ENCODE results near the gene ABR. TPM values are rescaled to one million over a fixed set of nuclear protein-coding genes. Genes with fewer than 3 reads are reported as not detected.
"Not testable (repeated sequence)": the region's sequence is repeated elsewhere in the genome, so short reads cannot be mapped to it uniquely, and the experiment has no call there.

Gene ABR
- total RNA-seq, 1 experiment from 2014 or later = 42.2 TPM

DNA sequence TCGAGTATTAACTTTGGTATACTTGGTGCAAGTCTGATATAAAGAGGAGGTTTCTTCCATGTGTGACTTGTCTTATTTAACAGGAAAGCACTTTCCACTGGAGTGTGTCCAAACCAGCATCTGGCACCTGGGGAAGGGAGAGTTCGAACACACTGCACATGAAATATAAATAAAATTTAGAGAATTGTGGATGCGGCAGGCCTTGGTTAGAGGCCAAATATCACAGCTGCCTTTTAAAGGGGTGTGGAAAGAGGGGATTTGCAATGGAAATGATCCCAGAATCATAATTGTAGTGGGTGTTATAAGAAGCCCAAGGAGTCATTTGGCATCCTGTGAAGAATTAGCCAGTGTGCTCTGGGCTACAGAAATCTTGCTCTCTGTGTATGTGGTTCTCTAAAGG is 195.9 kb downstream of the ABR start:
- no peak for DNase-seq (ENCODE audit: low read depth)

DNA sequence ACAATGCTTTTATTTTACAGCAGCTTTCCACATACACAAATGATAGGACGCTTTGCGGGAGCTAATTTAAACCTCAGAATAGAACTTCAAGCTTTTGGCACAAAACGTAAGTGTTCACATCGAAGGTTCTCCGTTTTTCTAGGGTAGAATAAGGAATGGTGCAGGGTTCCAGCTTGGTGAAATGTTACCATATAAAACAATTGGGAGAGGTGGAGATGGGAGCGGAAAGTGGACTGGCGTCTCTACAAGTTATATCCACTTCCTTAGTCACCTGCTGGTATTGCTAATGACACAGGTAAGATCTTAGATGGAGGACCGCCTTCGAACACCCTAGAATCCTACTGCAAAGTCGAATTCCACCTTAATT is 198.5 kb downstream of the ABR start:
- no peak for DNase-seq (ENCODE audit: low read depth)

DNA sequence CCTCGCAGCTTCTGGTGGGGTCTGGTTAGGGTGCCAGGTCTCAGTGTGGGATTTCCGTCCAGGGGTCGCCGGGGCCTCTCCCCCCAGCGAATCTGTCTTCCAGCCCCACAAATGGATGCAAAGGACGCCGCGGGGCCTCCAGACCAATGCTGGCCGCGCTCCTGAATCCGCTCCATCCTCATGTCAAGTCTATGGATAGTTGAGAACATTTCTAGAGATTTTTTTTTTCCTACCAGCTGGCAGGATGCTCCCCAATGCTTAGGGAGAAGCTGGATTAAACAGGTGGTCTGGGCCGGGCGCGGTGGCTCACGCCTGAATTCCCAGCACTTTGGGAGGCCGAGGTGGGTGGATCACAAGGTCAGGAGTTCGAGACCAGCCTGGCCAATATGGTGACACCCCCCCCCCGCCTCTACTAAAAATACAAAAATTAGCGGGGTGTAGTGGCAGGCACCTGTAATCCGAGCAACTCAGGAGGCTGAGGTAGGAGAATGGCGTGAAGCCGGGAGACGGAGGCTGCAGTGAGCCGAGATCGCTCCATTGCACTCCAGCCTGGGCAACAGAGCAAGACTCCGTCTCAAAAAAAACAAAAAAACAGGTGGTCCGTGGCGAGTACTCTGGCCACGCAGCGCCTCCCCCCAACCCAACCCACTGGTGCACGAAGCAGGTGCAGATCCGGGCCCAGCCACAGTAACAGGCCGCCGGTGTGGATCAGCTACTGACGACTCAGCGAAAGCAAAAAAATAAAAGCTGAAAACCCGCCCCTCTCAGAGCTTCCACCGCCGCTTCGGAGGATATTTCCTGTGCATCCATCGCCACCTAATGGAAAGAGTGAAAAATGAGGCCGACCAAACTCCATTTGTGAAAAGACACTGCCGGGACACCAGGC is 199.1 kb downstream of the ABR start:
- DNase-seq (ENCODE audit: low read depth) = peak; percentile 79

DNA sequence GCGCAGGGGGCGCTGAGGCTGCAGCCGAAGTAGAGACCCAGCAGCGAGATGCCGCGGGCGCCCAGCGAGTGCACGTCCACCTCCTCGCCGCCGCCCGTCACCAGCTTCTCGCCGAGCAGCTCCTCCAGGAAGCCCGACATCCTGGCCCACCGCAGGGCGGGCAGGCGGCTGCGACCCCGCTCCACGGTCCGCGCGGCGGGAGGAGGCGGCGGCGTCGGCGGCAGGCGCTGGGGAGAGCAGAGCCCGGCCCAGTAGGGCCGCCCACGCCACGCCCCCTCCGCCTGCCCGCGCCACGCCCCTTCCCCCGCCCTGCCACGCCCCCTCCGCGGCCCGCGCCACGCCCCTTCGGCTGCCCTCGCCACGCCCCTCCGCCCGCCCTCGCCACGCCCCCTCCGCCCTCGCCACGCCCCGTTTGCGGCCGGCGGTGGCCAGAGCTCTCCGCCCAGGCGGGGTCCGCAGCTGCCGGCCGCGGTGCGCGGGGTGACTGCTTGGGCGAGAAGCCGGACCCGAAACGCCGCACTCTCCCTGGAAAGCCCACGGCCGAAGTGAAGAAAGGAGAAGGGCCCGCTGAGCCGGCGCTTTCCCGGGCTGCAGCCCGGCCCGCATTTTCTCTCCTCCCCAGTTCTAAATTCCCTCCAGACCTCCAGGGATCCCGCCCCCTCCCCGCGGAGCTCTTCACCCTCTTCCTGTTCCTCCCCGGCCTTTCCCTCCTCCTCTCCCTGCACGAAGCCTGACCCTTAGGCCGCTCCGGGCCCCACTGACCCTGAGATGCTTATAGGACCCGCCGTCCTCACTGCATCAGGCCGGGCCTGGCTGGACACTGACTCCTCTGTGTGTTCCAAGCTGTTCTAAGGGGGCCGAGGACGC is 200.0 kb downstream of the ABR start, which contains the start of gene NXN:
Gene NXN, minus strand, starts transcription at position 238 of the 867 bp plus-strand sequence.
- peak; percentile 57 for DNase-seq (ENCODE audit: low read depth)

DNA sequence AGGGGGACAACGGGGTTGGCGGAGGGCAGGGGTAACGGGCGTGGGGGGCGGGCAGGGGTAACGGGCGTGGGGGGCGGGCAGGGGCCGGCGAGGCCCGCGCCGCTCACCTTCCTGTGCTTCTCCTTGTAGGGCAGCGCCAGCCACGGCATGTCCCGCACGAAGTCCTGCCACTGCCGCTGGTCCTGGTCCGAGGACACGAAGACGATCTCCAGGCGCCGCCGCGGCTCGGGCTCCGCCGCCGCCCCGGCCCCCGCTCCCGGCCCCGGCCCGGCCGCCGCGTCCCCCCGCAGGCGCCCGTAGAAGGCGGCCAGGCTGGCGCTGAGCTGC is 200.6 kb downstream of the ABR start:
- DNase-seq (ENCODE audit: low read depth) = peak; percentile 28

DNA sequence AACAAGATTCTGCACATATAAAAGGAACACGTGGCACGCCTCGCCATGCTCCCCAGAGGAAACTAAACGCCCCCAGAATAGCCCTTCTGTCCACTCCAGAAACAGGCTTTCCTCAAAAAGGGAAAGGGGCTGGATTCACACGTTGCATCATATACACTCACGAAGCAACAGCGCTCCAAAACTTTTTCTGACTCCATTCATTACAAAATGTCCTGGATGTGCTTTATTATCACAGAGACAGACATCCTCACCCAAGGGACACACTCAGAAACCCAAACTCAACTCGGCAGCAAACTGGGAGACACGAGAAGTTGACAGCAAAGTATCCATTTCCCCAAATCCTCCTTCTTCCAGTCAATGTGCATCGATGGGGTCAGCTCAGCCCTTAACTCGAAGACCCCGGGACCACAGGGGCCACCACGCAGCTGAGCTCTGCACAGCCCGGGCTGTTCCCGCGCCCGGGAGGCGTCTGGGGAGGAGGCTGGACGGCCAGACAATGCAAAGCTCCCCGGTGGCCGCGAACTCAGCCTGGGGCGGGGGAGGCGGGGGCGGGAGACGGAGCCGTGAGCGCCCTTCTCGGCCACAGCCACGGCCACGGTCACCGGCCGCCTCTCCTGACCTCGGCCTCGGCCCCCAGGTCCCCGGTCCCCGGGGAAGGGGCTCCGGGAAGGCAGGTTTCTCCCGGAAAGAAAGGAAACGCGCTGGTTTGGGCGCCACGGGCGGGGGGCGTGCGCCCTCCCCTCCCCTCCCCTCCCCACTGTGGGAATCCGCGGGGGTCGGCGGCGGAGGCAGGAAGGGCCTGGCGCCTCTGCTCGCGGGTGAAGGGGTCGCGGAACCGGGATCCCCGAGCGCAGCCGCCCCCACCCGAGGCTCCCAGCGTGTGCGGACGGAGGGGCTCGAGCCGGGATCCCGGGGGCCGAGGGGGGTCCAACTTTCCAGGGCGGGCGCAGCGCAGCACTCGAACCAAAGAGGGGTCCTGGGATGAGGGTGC is 201.4 kb downstream of the ABR start:
- DNase-seq (ENCODE audit: low read depth) = no peak

DNA sequence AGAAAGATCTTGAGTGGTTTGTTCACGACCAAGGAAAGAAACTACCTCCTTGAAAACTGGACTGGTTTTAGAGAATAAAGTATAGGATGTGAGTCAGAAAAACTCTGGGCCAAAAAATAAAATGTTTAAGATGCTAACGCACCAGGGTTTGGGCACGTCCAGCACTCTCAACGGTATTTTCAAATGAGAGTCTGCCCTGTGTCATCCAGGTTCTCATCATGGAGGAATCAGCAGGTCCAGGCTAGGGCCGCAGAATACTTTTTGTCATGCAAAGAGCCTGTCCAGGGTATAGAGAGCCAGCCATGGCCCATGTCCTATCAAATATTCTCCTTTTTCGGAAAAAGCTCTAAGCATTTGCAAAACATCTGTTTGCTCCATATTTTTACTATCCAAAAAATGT is 202.6 kb downstream of the ABR start:
- no peak for DNase-seq (ENCODE audit: low read depth)

DNA sequence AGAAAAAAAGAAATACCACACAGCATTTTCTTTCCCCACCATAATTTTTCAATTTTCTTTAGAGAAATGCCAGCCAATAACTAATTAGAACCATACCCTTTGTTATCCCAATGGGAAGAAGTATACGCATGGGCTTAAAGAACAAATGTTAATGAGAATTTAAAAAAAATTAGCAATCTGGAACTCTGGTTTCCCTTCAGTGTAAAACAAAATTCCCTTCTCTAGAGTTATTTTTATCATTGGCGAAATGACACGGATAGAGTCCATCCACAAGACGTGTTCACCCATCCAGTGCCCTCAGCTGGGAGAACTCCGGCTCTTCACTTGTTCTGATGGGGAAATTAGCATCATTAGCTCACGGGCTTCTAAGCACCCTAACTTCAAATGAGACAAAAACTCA is 203.5 kb downstream of the ABR start:
- no peak for DNase-seq (ENCODE audit: low read depth)

DNA sequence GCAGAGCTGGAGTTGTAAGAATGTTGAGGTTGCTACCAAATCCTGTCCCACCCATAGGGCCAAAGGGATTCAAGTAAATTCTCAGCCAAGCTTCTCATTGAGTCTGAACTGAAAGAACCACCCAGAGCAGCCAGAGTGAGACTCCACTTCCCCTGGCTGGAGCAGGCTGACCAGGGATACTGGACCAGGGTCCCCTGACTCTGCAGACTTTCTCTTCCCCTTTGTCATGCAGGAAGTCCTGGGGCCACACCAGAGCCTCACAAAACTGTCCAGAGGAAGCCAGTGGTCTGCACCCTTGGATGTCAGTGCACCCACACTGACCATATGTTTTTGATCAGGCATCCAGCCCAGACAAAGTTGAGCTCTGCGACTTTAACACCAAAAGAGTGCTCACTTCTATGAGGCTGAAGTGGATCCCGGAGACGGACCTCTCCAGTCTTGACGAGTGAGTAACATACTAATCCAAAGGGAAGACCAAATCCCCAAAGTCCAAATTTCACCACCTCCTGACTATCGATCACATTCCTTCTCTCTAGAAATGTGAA is 204.3 kb downstream of the ABR start:
- peak; percentile 48 for DNase-seq (ENCODE audit: low read depth)

DNA sequence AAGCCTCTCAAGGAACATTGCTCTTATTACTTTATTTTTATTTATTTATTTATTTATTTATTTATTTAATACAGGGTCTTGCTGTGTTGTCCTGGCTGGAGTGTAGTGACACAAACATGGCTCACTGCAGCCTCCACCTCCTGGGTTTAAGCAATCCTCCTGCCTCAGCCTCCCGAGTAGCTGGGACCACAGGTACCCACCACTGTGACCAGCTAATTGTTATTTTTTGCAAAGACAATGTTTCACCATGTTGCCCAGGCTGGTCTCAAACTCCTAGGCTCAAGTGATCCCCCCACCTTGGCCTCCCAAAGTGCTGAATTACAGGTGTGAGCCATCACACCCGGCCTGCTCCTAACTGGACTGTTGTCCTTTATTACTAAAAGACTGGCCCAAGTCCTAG is 205.0 kb downstream of the ABR start:
- DNase-seq (ENCODE audit: low read depth) = not testable (repeated sequence)

DNA sequence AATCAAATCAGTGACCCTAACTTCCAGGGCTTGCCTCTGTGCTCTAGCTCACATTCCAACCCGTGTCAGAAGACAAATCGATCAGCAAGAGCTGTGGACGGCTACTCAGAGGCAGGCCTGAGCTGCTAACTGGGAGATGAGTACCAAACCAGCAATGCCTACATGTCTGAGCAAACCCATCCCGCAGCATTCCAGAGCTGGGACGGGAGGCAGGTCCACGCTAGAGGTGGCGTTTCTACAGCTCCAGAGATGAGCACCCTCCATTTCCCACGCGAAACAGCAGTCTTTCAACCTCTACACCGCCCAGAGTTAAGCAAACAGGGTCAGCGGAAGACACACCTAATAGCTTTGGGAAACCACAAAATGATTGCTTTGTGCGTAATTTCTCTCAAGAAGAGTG is 206.7 kb downstream of the ABR start:
- DNase-seq (ENCODE audit: low read depth) = no peak

DNA sequence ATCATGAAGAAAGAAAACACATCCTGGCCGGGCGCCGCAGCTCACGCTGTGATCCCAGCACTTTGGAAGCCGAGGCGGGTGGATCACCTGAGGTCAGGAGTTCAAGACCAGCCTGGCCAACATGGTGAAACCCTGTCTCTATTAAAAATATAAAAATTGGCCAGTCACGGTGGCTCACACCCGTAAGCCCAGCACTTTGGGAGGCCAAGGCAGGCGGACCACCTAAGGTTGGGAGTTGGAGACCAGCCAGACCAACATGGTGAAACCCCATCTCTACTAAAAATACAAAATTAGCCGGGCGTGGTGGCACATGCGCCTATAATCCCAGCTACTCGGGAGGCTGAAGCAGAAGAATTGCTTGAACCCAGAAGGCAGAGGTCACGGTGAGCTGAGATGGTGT is 207.9 kb downstream of the ABR start:
- DNase-seq (ENCODE audit: low read depth) = not testable (repeated sequence)

DNA sequence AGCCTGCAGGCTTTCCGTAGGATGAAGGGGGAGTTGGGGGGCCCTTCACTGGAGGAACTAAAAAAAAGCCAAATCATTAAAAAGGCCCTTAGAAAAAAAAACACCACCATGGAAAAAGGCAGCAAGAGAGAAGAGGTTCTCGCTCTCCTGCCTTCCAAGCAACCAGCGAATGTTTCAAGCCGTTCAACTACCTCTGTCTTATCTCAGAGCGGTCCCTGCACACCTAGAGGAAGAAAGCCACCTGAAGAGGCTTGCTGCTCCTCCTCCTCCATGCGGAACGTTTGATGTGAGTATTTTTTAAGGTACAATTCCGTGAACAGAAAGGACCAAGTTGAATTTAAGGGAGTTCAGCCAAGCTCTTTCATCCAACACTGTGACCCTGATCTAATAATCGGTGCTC is 209.4 kb downstream of the ABR start:
- no peak for DNase-seq (ENCODE audit: low read depth)

DNA sequence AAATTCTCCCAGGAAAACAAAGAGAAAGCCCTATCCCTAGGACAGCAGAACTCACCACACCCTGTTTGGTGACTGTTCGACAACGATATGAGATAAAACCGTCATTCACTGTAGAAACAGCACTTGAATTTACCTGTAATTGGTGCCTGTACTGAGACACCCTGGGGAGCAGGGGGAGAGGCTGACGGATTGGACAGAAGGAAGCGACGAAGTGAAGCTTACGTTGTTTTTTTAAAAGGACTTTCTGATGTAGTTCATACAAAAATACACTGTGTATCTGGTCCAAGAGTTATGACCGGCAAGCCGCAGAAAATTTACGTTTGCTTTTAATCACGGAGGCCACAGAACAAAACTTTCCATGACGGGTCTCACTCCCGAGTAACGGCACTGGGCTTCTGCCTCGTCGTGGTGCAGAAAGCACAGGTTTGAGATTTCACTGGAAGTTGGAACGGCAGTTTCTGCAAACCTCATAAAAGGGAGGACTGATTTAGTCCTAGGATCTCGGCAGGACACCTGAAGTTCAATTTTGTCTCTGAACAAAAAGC is 209.9 kb downstream of the ABR start:
- no peak for DNase-seq (ENCODE audit: low read depth)

DNA sequence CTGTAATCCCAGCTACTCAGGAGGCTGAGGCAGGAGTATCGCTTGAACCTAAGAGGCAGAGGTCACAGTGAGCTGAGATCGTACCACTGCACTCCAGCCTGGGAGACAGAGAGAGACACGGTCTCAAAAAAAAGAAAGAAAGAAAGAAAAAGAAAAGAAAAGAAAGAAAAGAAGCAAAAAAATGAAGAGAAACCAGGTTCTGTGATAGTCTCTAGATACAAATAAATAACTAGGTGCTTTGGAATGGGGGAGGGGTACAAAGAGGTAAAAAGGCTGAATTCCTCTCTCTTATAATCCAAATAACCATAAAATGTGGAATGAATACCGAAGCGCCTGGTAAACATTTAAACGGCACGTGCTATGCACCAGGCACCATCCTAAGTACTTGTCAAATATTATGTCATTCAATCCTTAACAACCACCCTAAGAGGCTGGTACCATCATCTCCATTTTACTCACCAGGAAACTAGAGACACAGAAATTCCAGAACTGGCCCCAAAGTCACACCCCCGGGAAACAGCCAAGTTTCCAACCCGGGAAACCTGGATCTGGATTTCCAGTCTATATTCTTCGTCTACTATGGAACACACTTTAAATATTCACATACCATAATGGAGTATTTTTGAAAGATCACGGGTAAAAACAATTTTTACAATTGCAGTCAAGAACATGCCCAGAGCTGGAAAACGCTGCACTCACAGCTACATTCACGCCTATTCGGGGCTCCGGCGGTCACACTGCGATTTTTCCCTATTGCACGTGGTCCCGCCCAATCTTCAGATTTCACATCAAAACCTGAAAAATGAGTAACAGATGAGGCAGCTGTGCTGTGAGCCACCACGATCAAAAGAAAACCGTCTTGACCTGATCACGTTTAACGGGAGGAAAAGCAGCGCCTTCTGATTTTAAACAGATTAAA is 210.7 kb downstream of the ABR start:
- no peak for DNase-seq (ENCODE audit: low read depth)

DNA sequence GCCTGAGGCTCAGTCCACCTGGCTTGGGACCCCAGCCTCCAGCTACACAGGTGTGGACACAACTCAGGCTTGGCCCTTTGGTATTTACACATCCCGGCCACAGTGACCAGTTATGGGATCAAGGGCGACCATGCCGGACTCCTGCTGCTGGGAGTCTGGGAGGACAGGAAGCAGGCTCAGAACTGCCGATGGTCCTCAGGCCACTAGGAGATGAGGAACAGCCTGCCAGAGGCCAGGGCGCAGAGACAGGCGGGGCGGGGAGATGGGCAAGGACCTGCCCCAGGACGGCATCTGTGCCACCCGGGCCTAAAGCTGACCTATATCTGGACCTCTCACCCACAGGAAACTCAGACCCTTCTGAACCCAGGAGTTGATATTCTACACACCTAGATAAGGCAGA is 212.7 kb downstream of the ABR start:
- no peak for DNase-seq (ENCODE audit: low read depth)

DNA sequence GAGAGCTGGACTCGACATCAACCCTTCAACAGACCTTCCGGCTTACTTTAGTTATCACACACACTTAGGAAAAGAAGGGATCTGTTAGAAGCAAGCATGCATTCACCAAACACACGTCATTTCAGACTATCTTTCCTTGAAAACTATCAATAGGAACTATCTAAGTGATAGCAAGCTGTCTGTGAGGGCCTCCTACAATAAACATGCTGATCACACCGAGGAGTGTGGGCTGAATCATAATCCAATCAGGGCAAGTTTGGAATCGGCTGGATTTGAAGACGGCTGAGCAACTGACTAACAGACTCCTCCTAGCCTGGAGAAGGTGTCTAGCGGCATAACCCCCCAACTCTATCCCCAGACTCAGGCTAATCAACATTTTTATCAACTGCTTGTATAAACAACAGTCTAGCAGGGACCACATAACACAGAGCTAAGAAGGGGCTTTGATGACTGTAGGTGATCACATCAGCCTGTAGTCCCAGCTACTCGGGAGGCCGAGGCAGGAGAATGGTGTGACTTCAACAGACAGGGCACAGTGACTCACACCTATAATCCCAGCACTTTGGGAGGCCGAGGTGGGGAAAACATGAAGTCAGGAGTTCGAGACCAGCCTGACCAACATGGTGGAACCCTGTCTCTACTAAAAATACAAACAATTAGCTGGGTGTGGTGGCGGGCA is 214.3 kb downstream of the ABR start:
- no peak for DNase-seq (ENCODE audit: low read depth)

DNA sequence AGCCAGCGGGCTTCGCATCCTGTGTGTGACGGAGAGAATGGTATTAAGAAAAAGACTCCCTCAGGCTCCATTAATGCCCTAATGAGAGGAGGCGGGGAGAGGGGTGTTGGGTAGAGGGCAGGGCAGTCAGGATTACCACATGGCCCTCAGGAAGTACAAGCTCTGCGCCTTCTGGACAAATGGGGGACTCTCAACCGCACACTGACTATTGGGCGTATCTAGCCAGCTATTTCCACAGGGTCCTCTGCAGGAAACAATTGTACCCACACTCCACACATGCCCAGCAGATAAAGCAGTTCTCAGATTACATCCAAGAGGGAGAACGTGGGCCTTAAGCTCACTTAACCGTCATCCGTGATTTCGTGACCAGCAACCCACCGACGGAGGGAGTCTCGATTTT is 214.9 kb downstream of the ABR start:
- no peak for DNase-seq (ENCODE audit: low read depth)

DNA sequence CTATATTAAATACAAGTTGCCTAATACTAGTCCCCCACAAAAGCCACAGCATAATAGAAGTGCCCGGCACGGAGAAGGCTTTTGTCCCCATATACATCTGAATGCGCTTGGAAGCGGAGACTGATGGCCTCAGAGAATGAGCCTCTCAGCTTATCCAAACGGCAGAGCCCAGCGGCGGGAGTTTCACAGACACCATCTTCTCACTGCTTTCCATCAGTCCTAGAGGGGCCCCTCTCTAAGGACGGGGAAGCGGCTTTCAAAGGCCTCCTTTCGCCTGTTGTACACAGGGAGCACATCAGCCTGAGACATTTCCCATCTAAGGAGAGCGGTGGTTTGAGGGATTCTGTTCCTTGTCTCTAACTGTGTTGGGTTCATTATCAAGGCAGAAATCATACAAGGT is 217.1 kb downstream of the ABR start:
- DNase-seq (ENCODE audit: low read depth) = no peak

DNA sequence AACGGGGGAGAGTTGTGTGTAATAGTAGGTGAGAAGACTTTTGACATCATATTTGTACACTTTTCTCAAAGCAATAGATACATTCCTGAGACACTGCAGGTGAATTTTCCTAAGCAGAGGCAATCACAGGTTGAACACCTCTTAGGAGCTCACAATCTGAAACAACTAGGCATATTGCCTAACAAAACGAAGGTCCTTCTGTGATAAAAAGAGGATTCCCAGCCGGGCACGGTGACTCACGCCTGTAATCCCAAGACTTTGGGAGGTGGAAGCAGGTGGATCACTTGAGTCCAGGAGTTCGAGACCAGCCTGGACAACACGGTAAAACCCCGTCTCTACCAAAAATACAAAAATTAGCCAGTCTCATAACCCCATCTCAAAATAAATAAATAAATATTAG is 217.6 kb downstream of the ABR start:
- no peak for DNase-seq (ENCODE audit: low read depth)

All from RPMI7951 (cell line).